ENCODE results near the gene SERPINA5. TPM values are rescaled to one million over a fixed set of nuclear protein-coding genes. Genes with fewer than 3 reads are reported as not detected.

The SERPINA5 gene
- polyA plus RNA-seq, 1 of the 3 experiments (the other 2 are of a cell fraction), result 0.08 TPM

DNA sequence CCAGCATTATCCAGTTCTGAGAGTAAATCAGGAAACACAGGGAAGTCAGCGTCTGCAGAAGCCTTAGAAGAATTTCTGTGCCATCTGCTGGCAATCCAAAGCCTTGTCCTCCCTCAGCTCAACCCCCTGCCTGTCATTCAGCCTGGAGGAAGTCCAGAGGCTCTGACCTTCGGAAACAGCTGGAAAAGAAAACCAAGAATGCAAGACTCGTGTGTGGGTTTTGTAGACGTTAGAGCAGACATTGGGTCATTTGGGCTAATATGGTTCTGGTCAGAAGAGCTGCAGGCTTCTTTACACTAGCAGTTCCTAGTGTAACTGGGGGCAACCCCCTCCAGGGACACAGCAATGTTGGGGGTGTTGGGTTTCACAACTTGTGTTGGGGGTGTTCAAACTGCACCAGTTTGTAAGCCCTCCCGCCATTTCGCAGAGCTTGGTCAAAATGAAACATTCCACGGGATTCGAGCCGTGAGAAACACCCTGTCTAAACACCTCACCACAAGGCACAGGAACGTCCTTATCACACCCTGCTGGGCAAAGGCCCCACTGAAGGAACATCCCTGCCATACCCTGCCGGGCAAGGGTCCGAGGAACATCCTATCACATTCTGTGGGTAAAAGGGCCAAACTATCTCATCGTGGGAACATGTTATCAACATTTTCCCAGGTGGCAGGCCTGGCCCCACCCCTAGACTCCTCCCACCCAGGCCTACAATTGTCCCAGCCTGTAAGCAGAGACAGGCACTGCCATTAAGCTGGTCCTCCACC, 41.0 kb upstream of the SERPINA5 start:
- Histone ChIP-seq H3K79me2 (ENCODE audit: insufficient read depth) (no peaks in the 10 kb centered on the region), H3K27ac (ENCODE audit: low read depth in 2 of 2, low read length in 1 of 2) (no peak overlapping the region), H2AFZ (ENCODE audit: low read depth) (no peak overlapping the region), H3F3A (replicated peaks; ENCODE audit: insufficient read depth) (no peaks in the 10 kb centered on the region), H3K4me2 (no peak overlapping the region), H3K4me3 (ENCODE audit: low read depth in 2 of 2, low read length in 1 of 2) (no peak overlapping the region), H3K9me2 (no peaks in the 10 kb centered on the region), H3K27me3 (ENCODE audit: insufficient read depth) (no peaks in the 10 kb centered on the region; the same call in 1 of the 2 replicates), H4K20me1 (ENCODE audit: insufficient read depth) (no peaks in the 10 kb centered on the region), H3K36me3 (replicated peaks in 1 of 2; ENCODE audit: control insufficient read depth in 1 of 2, insufficient read depth in 2 of 2, low read length in 1 of 2) (no peaks in the 10 kb centered on the region), H3K9ac (no peak overlapping the region), H3K9me3 (no peaks in the 10 kb centered on the region), H3K4me1 (ENCODE audit: control insufficient read depth in 1 of 2, insufficient read depth in 2 of 2, low read depth in 1 of 2, low read length in 1 of 2) (no peaks in the 10 kb centered on the region)
- TF ChIP-seq SMC3 (IDR thresholded peaks at IDR 0.05; ENCODE audit: low read depth, low read length) (no peak), EZH2phosphoT487 (IDR thresholded peaks at IDR 0.05; ENCODE audit: borderline replicate concordance, low read depth) (no peak), MXI1 (IDR thresholded peaks at IDR 0.05; ENCODE audit: low read depth, low read length) (no peak), MEF2A (IDR thresholded peaks at IDR 0.05; ENCODE audit: borderline replicate concordance, low read depth) (no peak), ELF1 (IDR thresholded peaks at IDR 0.05) (no peak), GABPA (IDR thresholded peaks at IDR 0.05; ENCODE audit: low read depth) (no peak), GATA2 (CRISPR knock-in tag; IDR thresholded peaks at IDR 0.05) (no peak), POLR2AphosphoS5 (IDR thresholded peaks at IDR 0.05; ENCODE audit: low read depth, low read length) (no peak), RXRA (IDR thresholded peaks at IDR 0.05; ENCODE audit: borderline replicate concordance, low read depth) (no peak)
- TF ChIP-seq, protein P1, sequence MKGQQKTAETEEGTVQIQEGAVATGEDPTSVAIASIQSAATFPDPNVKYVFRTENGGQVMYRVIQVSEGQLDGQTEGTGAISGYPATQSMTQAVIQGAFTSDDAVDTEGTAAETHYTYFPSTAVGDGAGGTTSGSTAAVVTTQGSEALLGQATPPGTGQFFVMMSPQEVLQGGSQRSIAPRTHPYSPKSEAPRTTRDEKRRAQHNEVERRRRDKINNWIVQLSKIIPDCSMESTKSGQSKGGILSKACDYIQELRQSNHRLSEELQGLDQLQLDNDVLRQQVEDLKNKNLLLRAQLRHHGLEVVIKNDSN (IDR thresholded peaks at IDR 0.05; ENCODE audit: borderline replicate concordance, low read depth), result no peak
- TF ChIP-seq, protein P2, sequence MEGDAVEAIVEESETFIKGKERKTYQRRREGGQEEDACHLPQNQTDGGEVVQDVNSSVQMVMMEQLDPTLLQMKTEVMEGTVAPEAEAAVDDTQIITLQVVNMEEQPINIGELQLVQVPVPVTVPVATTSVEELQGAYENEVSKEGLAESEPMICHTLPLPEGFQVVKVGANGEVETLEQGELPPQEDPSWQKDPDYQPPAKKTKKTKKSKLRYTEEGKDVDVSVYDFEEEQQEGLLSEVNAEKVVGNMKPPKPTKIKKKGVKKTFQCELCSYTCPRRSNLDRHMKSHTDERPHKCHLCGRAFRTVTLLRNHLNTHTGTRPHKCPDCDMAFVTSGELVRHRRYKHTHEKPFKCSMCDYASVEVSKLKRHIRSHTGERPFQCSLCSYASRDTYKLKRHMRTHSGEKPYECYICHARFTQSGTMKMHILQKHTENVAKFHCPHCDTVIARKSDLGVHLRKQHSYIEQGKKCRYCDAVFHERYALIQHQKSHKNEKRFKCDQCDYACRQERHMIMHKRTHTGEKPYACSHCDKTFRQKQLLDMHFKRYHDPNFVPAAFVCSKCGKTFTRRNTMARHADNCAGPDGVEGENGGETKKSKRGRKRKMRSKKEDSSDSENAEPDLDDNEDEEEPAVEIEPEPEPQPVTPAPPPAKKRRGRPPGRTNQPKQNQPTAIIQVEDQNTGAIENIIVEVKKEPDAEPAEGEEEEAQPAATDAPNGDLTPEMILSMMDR (IDR thresholded peaks at IDR 0.05), result no peak
- TF ChIP-seq, protein P3, sequence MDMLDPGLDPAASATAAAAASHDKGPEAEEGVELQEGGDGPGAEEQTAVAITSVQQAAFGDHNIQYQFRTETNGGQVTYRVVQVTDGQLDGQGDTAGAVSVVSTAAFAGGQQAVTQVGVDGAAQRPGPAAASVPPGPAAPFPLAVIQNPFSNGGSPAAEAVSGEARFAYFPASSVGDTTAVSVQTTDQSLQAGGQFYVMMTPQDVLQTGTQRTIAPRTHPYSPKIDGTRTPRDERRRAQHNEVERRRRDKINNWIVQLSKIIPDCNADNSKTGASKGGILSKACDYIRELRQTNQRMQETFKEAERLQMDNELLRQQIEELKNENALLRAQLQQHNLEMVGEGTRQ (IDR thresholded peaks at IDR 0.05; ENCODE audit: borderline replicate concordance, low read depth, low read length), result no peak
- TF ChIP-seq, protein P4, sequence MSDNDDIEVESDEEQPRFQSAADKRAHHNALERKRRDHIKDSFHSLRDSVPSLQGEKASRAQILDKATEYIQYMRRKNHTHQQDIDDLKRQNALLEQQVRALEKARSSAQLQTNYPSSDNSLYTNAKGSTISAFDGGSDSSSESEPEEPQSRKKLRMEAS (IDR thresholded peaks at IDR 0.05; ENCODE audit: low read depth), result no peak
- 51% methylated on average over 13 of the region's 13 CpGs for WGBS (ENCODE audit: low lambda C conversion rate)
- POLR2A ChIA-PET, result no interaction called here
- CTCF ChIA-PET, result interaction anchor here (1.0 to 4.6 kb wide), 3 partner anchors 8 to 117 kb away, joined by 3 to 28 read pairs (median 3); no protein-coding TSS in a partner anchor
- no peak for DNase-seq

Data from SK-N-SH (cell line).